HG03378 (cell line): ENCODE measurements around the gene FBXO45.
"Not testable (repeated sequence)": the region's sequence is repeated elsewhere in the genome, so short reads cannot be mapped to it uniquely, and the experiment has no call there.

Experiments
- ATAC-seq: cut with Tn5 transposase; IDR thresholded peaks from one replicate; pipeline ENCODE4 v1.9.1; 2021; ENCODE audit warnings: mild to moderate bottlenecking, moderate library complexity; ENCODE audit not compliant: unreplicated experiment

Gene FBXO45

DNA sequence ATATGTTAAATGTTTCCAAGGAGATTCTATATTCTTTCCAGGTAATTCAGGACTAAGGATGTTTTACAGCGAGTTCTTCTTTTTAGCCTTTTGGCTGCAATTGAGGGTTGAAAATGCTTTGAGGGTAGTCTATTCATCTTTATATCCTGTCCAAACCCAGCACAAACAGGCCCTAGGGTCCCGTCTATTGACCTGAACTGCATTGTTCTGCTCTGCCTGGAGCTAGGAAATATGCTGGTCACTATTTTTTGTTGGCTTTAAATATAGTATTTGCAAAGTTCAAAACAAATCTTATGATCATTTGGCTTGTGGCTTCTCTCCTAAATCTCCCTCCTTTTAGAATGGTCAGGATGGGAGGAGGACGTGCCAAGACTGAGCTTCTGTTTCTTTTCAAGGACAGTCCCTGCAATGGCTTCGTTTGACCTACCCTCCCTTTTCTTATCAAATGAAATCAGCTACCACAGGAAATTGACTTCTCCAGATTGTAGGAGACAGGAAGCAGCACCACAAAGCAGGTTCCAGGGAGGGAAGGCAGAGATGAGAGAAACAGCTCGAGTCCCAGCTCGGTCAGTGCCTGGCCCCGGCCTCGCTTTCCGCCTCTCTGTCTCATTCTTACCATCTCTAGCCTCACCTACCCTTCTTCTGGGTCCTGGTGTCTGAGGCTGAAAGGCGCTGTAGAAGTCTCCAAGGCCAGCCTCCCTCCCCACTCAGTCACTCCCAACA, 43.5 kb downstream of the FBXO45 start:
- no peak for ATAC-seq

GRCh38 chr3:196615234-196615633, 46.8 kb downstream of the FBXO45 start:
- ATAC-seq = not testable (repeated sequence)

DNA sequence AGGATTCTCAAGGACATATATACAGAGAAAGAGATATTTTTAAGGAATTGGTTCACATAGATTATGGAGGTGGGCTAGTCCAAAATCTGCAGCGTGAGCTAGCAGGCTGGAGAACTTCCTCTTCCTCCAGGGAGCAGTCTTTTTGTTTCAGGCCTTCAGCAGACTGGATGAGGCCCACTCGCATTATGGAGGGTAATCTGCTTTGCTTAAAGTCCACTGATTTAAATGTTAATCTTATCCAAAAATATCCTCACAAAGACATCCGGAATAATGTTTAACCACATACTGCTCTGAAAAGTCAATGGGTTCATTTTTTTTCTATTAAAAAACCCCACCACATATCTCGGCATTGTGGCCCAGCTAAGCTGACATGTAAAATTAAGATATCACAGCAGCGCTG, 48.8 kb downstream of the FBXO45 start:
- no peak for ATAC-seq

DNA sequence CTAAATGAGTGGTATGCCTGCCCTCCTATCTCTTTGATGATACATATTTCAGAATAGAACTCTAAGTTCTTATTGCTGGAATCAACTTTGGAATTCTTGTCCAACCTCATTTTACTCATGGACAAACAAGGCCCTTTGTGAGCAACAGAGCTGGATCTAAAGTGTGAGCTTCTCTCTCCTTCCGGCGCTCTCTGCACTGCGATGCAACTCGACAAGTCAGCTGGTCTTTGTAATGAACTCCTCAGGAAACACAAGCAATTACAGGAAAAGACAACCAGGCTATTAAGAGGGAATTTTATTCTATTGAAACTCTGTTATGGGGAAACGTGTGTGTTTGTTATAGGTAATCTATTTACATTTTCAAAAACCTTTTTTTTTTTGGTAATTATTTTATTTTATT, 50.8 kb downstream of the FBXO45 start:
- no peak for ATAC-seq

GRCh38 chr3:196619627-196620026, 51.2 kb downstream of the FBXO45 start:
- ATAC-seq = not testable (repeated sequence)

GRCh38 chr3:196620161-196620604, 51.7 kb downstream of the FBXO45 start:
- ATAC-seq = no peak

GRCh38 chr3:196620684-196621083, 52.2 kb downstream of the FBXO45 start:
- ATAC-seq = no peak

DNA sequence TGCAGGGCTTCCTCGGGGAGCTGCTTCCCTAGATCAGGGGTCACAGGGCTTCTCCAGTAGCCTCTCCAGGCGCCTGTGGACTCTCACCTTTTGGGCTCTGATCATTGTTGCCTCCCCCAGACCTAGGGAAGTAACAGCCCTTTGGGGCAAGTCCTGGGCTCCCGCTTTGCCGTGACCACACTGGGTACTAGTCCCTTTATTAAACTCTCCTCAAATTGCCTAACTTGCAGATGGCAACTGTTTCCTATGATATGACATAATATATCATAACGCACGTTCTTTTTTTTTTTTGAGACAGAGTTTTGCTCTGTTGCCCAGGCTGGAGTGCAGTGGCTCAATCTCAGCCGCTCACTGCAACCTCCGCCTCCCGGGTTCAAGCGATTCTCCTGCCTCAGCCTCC, 53.2 kb downstream of the FBXO45 start:
- no peak for ATAC-seq

GRCh38 chr3:196624067-196624790, 55.8 kb downstream of the FBXO45 start:
- ATAC-seq = no peak

DNA sequence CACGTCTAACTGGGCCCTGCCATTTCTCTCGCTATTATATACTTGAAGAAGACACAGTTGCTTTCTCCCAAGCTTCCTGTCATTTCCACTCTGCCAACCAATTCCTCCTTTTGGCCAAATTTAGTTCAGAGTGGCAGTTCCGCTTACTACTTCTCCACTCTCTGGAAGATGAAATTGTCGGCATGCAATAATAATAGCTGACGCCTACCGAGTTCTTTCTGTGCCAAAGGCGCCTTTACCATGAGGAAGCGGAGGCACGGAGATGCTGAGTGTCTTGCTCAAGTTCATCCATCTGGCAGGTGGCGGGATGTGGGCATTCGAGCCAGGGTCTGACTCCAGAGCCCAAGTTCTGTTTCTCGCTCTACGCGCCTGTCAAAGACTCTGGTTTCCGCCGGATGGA, 56.4 kb downstream of the FBXO45 start:
- ATAC-seq = no peak

GRCh38 chr3:196625331-196625730, 56.9 kb downstream of the FBXO45 start:
- ATAC-seq = no peak

GRCh38 chr3:196627918-196628231, 59.4 kb downstream of the FBXO45 start:
- no peak for ATAC-seq

- ATAC-seq = no peak
These were observed 60.8 kb downstream of the FBXO45 start for GRCh38 chr3:196629228-196629627.

GRCh38 chr3:196631682-196632045, 63.2 kb downstream of the FBXO45 start:
- no peak for ATAC-seq

GRCh38 chr3:196632046-196632751, 63.7 kb downstream of the FBXO45 start:
- peak; percentile 45 for ATAC-seq

GRCh38 chr3:196633555-196634151, 65.2 kb downstream of the FBXO45 start:
- ATAC-seq = no peak

DNA sequence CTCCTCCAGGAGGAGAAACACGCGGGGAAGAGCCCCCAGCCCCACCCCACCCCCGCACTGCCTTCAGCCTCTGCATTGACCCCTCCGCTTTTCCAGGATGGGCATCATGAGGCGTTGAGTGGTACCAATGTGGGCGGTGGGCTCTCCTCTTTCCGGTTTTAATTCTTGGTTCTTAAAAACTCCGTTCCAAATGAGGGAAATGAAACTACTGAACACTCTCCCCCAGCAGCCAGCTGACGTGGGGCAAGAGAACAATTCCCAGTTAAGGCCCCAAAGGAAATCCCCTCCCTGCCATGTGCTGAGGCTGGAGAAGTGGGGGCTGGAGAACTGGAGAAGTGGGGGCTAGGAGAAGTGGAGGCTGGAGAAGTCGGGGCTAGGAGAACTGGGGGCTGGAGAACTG, 65.8 kb downstream of the FBXO45 start:
- no peak for ATAC-seq

- no peak for ATAC-seq
These were observed 66.4 kb downstream of the FBXO45 start for GRCh38 chr3:196634829-196635228.

GRCh38 chr3:196636369-196637349, 68.2 kb downstream of the FBXO45 start:
- ATAC-seq = no peak

- not testable (repeated sequence) for ATAC-seq
These were observed 69.5 kb downstream of the FBXO45 start for GRCh38 chr3:196637941-196638340.
